H1 (cell line): Measurements from ENCODE around the gene SPCS1. TPM values are rescaled to one million over a fixed set of nuclear protein-coding genes. Genes with fewer than 3 reads are reported as not detected.

Source experiments
- CTCF ChIA-PET: fragments of 300-600 bp; sonication (Branson Sonifier 250); formaldehyde crosslinking; loops from one replicate; lab custom pipeline; 2021; ENCODE audit not compliant: partially characterized antibody; lab: Charles Lee
- POLR2A ChIA-PET: fragments of 300-600 bp; sonication (Branson Sonifier 250); formaldehyde crosslinking; loops from one replicate; lab custom pipeline; 2021; ENCODE audit warnings: inconsistent platforms; ENCODE audit not compliant: partially characterized antibody; lab: Charles Lee
- DNase-seq, 2 experiments: peaks; one replicate each; pipeline versions ENCODE4 v3.0.0 to v3.0.0-alpha.2; 2010 to 2022; ENCODE audit warnings: low spot score in 2 of 2, low read depth in 1 of 2, mixed read lengths in 1 of 2
- FAIRE-seq: peaks from 2 replicates; lab custom pipeline; 2011; peaks lifted over from hg19 to GRCh38; lab: Jason Lieb, UNC
- H2AFZ ChIP-seq: 2 replicates; pipeline ENCODE4 v1.8.1; 2012; ENCODE audit warnings: low read length, inconsistent platforms
- H2AK5ac ChIP-seq: 2 replicates; pipeline ENCODE4 v1.6.1; 2013; ENCODE audit warnings: low read depth, low read length
- H2BK120ac ChIP-seq: replicated peaks from 2 replicates; pipeline ENCODE3; 2013; ENCODE audit warnings: low read depth, low read length, inconsistent platforms
- H2BK12ac ChIP-seq: 2 replicates; pipeline ENCODE4 v1.6.1; 2013; ENCODE audit warnings: low read depth, low read length
- H2BK15ac ChIP-seq: 2 replicates; pipeline ENCODE4 v1.6.1; 2013; ENCODE audit warnings: low read length
- H2BK20ac ChIP-seq: 2 replicates; pipeline ENCODE4 v1.6.1; 2013; ENCODE audit warnings: low read length
- H2BK5ac ChIP-seq: 2 replicates; pipeline ENCODE4 v1.6.1; 2013; ENCODE audit warnings: low read depth, low read length
- H3K14ac ChIP-seq: 2 replicates; pipeline ENCODE4 v1.6.1; 2013; ENCODE audit warnings: inconsistent platforms; ENCODE audit not compliant: insufficient read length
- H3K18ac ChIP-seq: 2 replicates; pipeline ENCODE4 v1.6.1; 2013; ENCODE audit warnings: low read length; ENCODE audit errors: extremely low read depth
- H3K23ac ChIP-seq: 2 replicates; pipeline ENCODE4 v1.6.1; 2013; ENCODE audit warnings: inconsistent platforms; ENCODE audit not compliant: insufficient read length
- H3K23me2 ChIP-seq: 2 replicates; pipeline ENCODE4 v1.6.1; 2013; ENCODE audit warnings: low read depth, low read length
- H3K27ac ChIP-seq: 2 replicates; pipeline ENCODE4 v1.6.1; 2011; ENCODE audit warnings: low read depth, low read length, inconsistent platforms
- H3K27me3 ChIP-seq, 4 experiments: replicated peaks in 1 of 4; 1 replicate in 1 of 4; 2 replicates in 3 of 4; pipeline versions ENCODE4 v1.6.1 to v1.8.1; 2011 to 2013; ENCODE audit warnings: low read length in 3 of 4, mild to moderate bottlenecking in 3 of 4, inconsistent platforms in 2 of 4, mixed read lengths in 2 of 4, moderate library complexity in 1 of 4; ENCODE audit not compliant: control insufficient read depth in 3 of 4, insufficient read depth in 3 of 4; ENCODE audit errors: extremely low read depth in 1 of 4
- H3K36me3 ChIP-seq, 4 experiments: 2 replicates each; pipeline versions ENCODE4 v1.6.1 to v1.8.1; 2011 to 2013; ENCODE audit warnings: mild to moderate bottlenecking in 4 of 4, low read length in 3 of 4, moderate library complexity in 2 of 4, control low read depth in 1 of 4, inconsistent platforms in 1 of 4; ENCODE audit not compliant: insufficient read depth in 4 of 4, control insufficient read depth in 2 of 4
- H3K4ac ChIP-seq: replicated peaks from 2 replicates; pipeline ENCODE3; 2013; ENCODE audit warnings: low read length, low read depth, mixed read lengths, inconsistent platforms; ENCODE audit not compliant: insufficient read length
- H3K4me1 ChIP-seq, 4 experiments: replicated peaks in 1 of 4; 1 replicate in 1 of 4; 2 replicates in 3 of 4; pipeline versions ENCODE4 v1.6.1 to v1.8.1; 2011 to 2013; ENCODE audit warnings: low read length in 3 of 4, inconsistent platforms in 2 of 4, mixed read lengths in 1 of 4; ENCODE audit not compliant: insufficient read depth in 4 of 4, control insufficient read depth in 3 of 4
- H3K4me2 ChIP-seq, 2 experiments: 2 replicates each; pipeline versions ENCODE4 v1.6.1 to v1.8.1; 2011 to 2013; ENCODE audit warnings: low read depth in 2 of 2, low read length in 2 of 2, control low read depth in 1 of 2, inconsistent platforms in 1 of 2, mild to moderate bottlenecking in 1 of 2; ENCODE audit not compliant: insufficient read depth in 1 of 2
- H3K4me3 ChIP-seq, 4 experiments: fragments of 200-600, 300-600 bp in 1 of 4; sonication (generic), shearing (Covaris generic), sonication (Bioruptor Twin) in 1 of 4; 2 replicates each; pipeline versions ENCODE4 v1.5.1 to v1.8.1; 2011 to 2016; ENCODE audit warnings: low read length in 4 of 4, low read depth in 3 of 4, control low read depth in 2 of 4, inconsistent platforms in 2 of 4, mild to moderate bottlenecking in 2 of 4, mixed read lengths in 1 of 4, moderate library complexity in 1 of 4; ENCODE audit not compliant: insufficient read depth in 2 of 4; ENCODE audit errors: extremely low read depth in 1 of 4
- H3K56ac ChIP-seq: replicated peaks from 2 replicates; pipeline ENCODE3; 2013; ENCODE audit warnings: low read depth, mild to moderate bottlenecking, mixed read lengths, low read length, inconsistent platforms; ENCODE audit not compliant: insufficient read length
- H3K79me1 ChIP-seq: 2 replicates; pipeline ENCODE4 v1.6.1; 2013; ENCODE audit warnings: low read depth, low read length, control low read depth
- H3K79me2 ChIP-seq, 2 experiments: 2 replicates each; pipeline versions ENCODE4 v1.6.1 to v1.8.1; 2012 to 2013; ENCODE audit warnings: low read length in 2 of 2, mild to moderate bottlenecking in 2 of 2, inconsistent platforms in 1 of 2; ENCODE audit not compliant: insufficient read depth in 2 of 2, control insufficient read depth in 1 of 2
- H3K9ac ChIP-seq, 4 experiments: replicated peaks in 1 of 4; 1 replicate in 1 of 4; 2 replicates in 3 of 4; pipeline versions ENCODE4 v1.6.1 to v1.8.1; 2011 to 2013; ENCODE audit warnings: low read depth in 3 of 4, low read length in 3 of 4, control low read depth in 2 of 4, mild to moderate bottlenecking in 2 of 4, moderate library complexity in 2 of 4, inconsistent platforms in 1 of 4; ENCODE audit errors: extremely low read depth in 1 of 4
- H3K9me3 ChIP-seq, 2 experiments: 2 replicates each; pipeline versions ENCODE4 v1.6.1 to v1.8.1; 2012 to 2013; ENCODE audit warnings: mild to moderate bottlenecking in 2 of 2, moderate library complexity in 2 of 2, control low read depth in 1 of 2, inconsistent platforms in 1 of 2, low read depth in 1 of 2, low read length in 1 of 2, mixed read lengths in 1 of 2; ENCODE audit not compliant: insufficient read depth in 2 of 2
- H4K20me1 ChIP-seq, 2 experiments: replicated peaks in 1 of 2; 2 replicates each; pipeline versions ENCODE3 to v1.8.1; 2011 to 2013; ENCODE audit warnings: inconsistent platforms in 2 of 2, low read length in 2 of 2, mild to moderate bottlenecking in 1 of 2; ENCODE audit not compliant: insufficient read depth in 2 of 2, control insufficient read depth in 1 of 2
- H4K5ac ChIP-seq: 2 replicates; pipeline ENCODE4 v1.6.1; 2013; ENCODE audit warnings: low read length, low read depth, mixed read lengths, inconsistent platforms; ENCODE audit not compliant: insufficient read length
- H4K8ac ChIP-seq: 2 replicates; pipeline ENCODE4 v1.8.0; 2013; ENCODE audit warnings: mild to moderate bottlenecking, moderate library complexity, low read length, inconsistent platforms; ENCODE audit not compliant: insufficient read depth; ENCODE audit errors: extremely low read depth
- H4K91ac ChIP-seq: replicated peaks from 2 replicates; pipeline ENCODE3; 2013; ENCODE audit warnings: low read length, mixed read lengths, inconsistent platforms; ENCODE audit not compliant: insufficient read length
- BCL11A ChIP-seq, 2 experiments: IDR thresholded peaks; one replicate each; pipeline ENCODE4 v1.6.1; 2011; ENCODE audit warnings: low read depth in 2 of 2, low read length in 2 of 2, mild to moderate bottlenecking in 2 of 2
- CBX8 ChIP-seq: fragments of 300-800, 300-1000 bp; sonication (generic); IDR thresholded peaks from 2 replicates; pipeline ENCODE4 v1.7.1; 2016; ENCODE audit warnings: low read depth, low read length, borderline replicate concordance
- CTCF ChIP-seq, 3 experiments: IDR thresholded peaks; 1 replicate in 2 of 3; 2 replicates in 1 of 3; pipeline versions ENCODE4 v1.5.1 to v1.6.1; 2011; ENCODE audit warnings: low read length in 3 of 3, mild to moderate bottlenecking in 3 of 3, inconsistent platforms in 2 of 3, low read depth in 1 of 3, moderate library complexity in 1 of 3; ENCODE audit not compliant: insufficient read depth in 1 of 3; ENCODE audit errors: control extremely low read depth in 1 of 3
- E2F6 ChIP-seq: IDR thresholded peaks from 2 replicates; pipeline ENCODE4 v1.6.1; 2012; ENCODE audit warnings: inconsistent platforms
- EP300 ChIP-seq, 2 experiments: IDR thresholded peaks; 1 replicate in 1 of 2; 2 replicates in 1 of 2; pipeline ENCODE4 v1.6.1; 2011 to 2012; ENCODE audit warnings: low read depth in 2 of 2, low read length in 2 of 2, mild to moderate bottlenecking in 2 of 2, borderline replicate concordance in 1 of 2, inconsistent platforms in 1 of 2, moderate library complexity in 1 of 2
- NANOG ChIP-seq: IDR thresholded peaks from 2 replicates; pipeline ENCODE4 v1.6.1; 2011; ENCODE audit warnings: low read length, low read depth, mild to moderate bottlenecking, inconsistent platforms; ENCODE audit not compliant: insufficient read depth, poor library complexity, severe bottlenecking
- POU5F1 ChIP-seq: IDR thresholded peaks from 2 replicates; pipeline ENCODE4 v1.6.1; 2011; ENCODE audit warnings: low read depth, mild to moderate bottlenecking, low read length, moderate library complexity
- SAP30 ChIP-seq: fragments of 300-600 bp; sonication (generic); IDR thresholded peaks from 2 replicates; pipeline ENCODE4 v1.7.1; 2012; ENCODE audit warnings: low read length, moderate library complexity, mild to moderate bottlenecking, inconsistent platforms; ENCODE audit not compliant: insufficient read depth, insufficient replicate concordance
- SP2 ChIP-seq: IDR thresholded peaks from 2 replicates; pipeline ENCODE4 v1.6.1; 2012; ENCODE audit warnings: mild to moderate bottlenecking, low read length, inconsistent platforms
- SRF ChIP-seq: IDR thresholded peaks from 2 replicates; pipeline ENCODE4 v1.6.1; 2011; ENCODE audit warnings: mild to moderate bottlenecking, low read depth, low read length, moderate library complexity
- WGBS, 2 experiments: shearing (Covaris generic) in 1 of 2; methylation state at CpG; one replicate each; pipeline versions ENCODE4 v1.1.6 to v1.1.7; 2013 to 2015; ENCODE audit warnings: low lambda C conversion rate in 2 of 2, mixed read lengths in 2 of 2, inconsistent platforms in 1 of 2, low coverage in 1 of 2, missing lambda C conversion rate in 1 of 2; ENCODE audit not compliant: insufficient replicate concordance in 2 of 2, insufficient coverage in 1 of 2, insufficient read length in 1 of 2; ENCODE audit errors: extremely low coverage in 1 of 2, missing lambda C conversion rate in 1 of 2; 5-methylcytosine and 5-hydroxymethylcytosine counted together
- polyA plus RNA-seq, 7 experiments: library from polyadenylated mRNA; depleted of rRNA in 3 of 7; stranded (reverse) in 5 of 7; unstranded in 2 of 7; fragments of >200 nt in 5 of 7; fragments of 200-250 nt in 2 of 7; gene quantifications; 1 replicate in 5 of 7; 2 replicates in 1 of 7; 4 replicates in 1 of 7; pipeline versions ENCODE4 v1.2.1 to v1.2.3, GENCODE V29; 2011 to 2013; ENCODE audit warnings: missing spikeins in 2 of 7, mixed read lengths in 2 of 7
- total RNA-seq: library from RNA; stranded (reverse); fragmentation: NEBNext Ultra II Directional; extraction: Animal tissue kit (Norgen Biotek cat#: 25700); gene quantifications from 2 replicates; pipeline ENCODE4 v1.2.1, GENCODE V29; 2021

The SPCS1 gene
- total and polyA plus RNA-seq, 2 of the 8 experiments (the other 6 are each of a cell fraction or from before 2014, with no cell fraction given): 104 to 191 TPM

- H3K56ac ChIP-seq: no peak overlapping the region
- no peak overlapping the region for H2BK20ac ChIP-seq
- no peak overlapping the region for H2BK5ac ChIP-seq
- no peak overlapping the region for H2BK12ac ChIP-seq
- 92% methylated on average over 4 of the region's 4 CpGs; no CpG with 5 or more reads in 1 of the 2 experiments for WGBS, 2 experiments
- H4K91ac ChIP-seq: no peak overlapping the region
- no peak overlapping the region for H3K23ac ChIP-seq
- no peaks in the 10 kb centered on the region; the same call in 1 of the 2 replicates for H3K79me1 ChIP-seq
- H4K8ac ChIP-seq: no peak overlapping the region
- no peaks in the 10 kb centered on the region for H3K4me1 ChIP-seq
- no peak overlapping the region for H3K18ac ChIP-seq
- H4K20me1 ChIP-seq: no peaks in the 10 kb centered on the region
- H3K79me2 ChIP-seq: no peaks in the 10 kb centered on the region
- H3K14ac ChIP-seq: no peak overlapping the region
- H2AK5ac ChIP-seq: no peak overlapping the region
- no peak overlapping the region for H3K9ac ChIP-seq
- ChIA-PET POLR2A (interaction anchor here (2.0 kb wide), 1 partner anchor 9 kb away, joined by 4 read pairs; no protein-coding TSS in a partner anchor), CTCF (interaction anchor here (1.4 to 2.7 kb wide), 4 partner anchors 13 to 66 kb away, joined by 3 to 10 read pairs (median 6); no protein-coding TSS in a partner anchor)
- peaks cover 11 to 45% (median 23%) of the 10 kb centered on the region in 4 experiments for H3K36me3 ChIP-seq
- no peaks in the 10 kb centered on the region for H3K9me3 ChIP-seq
- no peak overlapping the region for H2BK120ac ChIP-seq
- no peaks in the 10 kb centered on the region for H3K27me3 ChIP-seq
- FAIRE-seq (no peak), DNase-seq (no peak)
- no peak overlapping the region for H3K4me3 ChIP-seq
- H4K5ac ChIP-seq: no peak overlapping the region
- H3K4ac ChIP-seq: no peak overlapping the region
- H2AFZ ChIP-seq: no peak overlapping the region
- no peak overlapping the region for H2BK15ac ChIP-seq
- no peak overlapping the region for H3K27ac ChIP-seq
- H3K23me2 ChIP-seq: no peaks in the 10 kb centered on the region
- H3K4me2 ChIP-seq: no peak overlapping the region
- TF ChIP-seq E2F6 (no peak), EP300 (IDR thresholded peaks at IDR 0.05; ENCODE audit: borderline replicate concordance in 1 of 2, low read depth in 2 of 2, low read length in 2 of 2) (no peak), SAP30 (no peak), NANOG (no peak), CTCF (IDR thresholded peaks at IDR 0.05; ENCODE audit: control extremely low read depth in 1 of 3, insufficient read depth in 1 of 3, low read depth in 1 of 3, low read length in 3 of 3) (no peak), SRF (no peak), SP2 (no peak), CBX8 (no peak), POU5F1 (no peak), BCL11A (IDR thresholded peaks at IDR 0.05; ENCODE audit: low read depth in 2 of 2, low read length in 2 of 2) (no peak)
These were observed 48.5 kb downstream of the SPCS1 start for GRCh38 chr3:52754373-52754772.
